ENCODE data around the gene FIBCD1.

DNA sequence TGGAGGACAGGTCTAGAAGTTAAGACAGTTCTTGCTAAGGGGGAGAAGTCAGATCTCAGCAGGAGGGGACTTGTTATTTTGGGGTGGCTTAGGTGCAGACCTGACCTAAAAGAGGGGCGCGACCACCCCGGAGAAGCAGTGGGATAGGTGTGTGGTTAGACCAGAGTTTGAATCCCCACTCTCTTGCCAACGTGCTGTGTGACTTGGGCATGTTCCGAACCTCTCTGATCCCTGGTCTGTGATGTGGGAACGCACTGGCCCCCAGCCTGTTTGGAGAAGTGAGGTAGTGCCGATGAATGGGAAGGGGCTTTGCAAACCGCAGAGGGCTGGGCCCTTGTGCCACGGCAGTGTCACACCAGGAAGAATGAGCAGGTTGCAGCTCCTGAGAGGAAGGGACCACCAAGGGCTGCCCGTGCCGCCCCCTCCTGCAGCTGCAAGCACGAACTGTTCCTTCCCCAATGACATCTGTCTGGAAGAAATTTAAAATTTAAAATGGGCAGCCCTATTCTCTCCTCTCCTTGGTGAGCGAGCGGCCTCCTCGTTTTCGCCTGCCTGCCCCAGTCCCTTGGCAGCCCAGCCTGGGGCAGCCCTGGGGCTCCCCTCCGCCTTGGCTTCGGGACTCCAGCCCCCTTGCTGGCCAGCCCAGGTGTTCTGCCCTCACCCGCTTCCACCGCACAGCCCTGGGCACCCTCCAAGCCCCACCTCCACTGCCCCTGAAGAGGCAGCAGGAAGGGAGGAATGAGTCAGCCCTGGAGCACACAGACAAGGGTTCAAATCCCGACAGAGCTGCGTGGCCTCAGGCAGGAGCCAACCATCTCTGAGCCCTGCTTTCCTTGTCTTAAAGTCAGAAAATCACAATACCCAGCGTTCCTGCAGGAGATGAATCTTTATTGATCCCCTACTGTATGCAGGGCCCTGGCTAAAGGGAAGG is 1.6 kb downstream of the FIBCD1 start:
- no peak for TF ChIP-seq POLR2A (IDR thresholded peaks at IDR 0.05)
- TF ChIP-seq EP300 (IDR thresholded peaks at IDR 0.05) = no peak

Measured in stomach (tissue), 4 donors.